ENCODE measurements around the gene PARD3B. TPM values are rescaled to one million over a fixed set of nuclear protein-coding genes. Genes with fewer than 3 reads are reported as not detected.

The PARD3B gene
- total RNA-seq, 1 experiment from 2014 or later: 7.6 TPM

GRCh38 chr2:205665791-205666190 lies 1120.5 kb downstream of the PARD3B start:
- H3K36me3 ChIP-seq (ENCODE audit: insufficient read depth, low read length, poor library complexity, severe bottlenecking): no peaks in the 10 kb centered on the region
- H3K4me1 ChIP-seq (ENCODE audit: insufficient read depth, low read length, poor library complexity, severe bottlenecking): peaks cover 3% of the 10 kb centered on the region
- BruUV-seq (replicated peaks): no TSS peak
- no peak for DNase-seq (ENCODE audit: low spot score)
- no peak overlapping the region for H3K27ac ChIP-seq (ENCODE audit: low read depth, low read length, poor library complexity, severe bottlenecking)
- POLR2A ChIA-PET (ENCODE audit: low non-redundant PET): no interaction called here
- no peaks in the 10 kb centered on the region for H3K27me3 ChIP-seq (replicated peaks; ENCODE audit: insufficient read depth, low read depth, low read length, poor library complexity)
- H3K9me3 ChIP-seq (ENCODE audit: low read depth, low read length, poor library complexity, severe bottlenecking): no peaks in the 10 kb centered on the region
- H3K4me3 ChIP-seq (ENCODE audit: low read depth, low read length, poor library complexity, severe bottlenecking): no peak overlapping the region
- no peak for TF ChIP-seq CTCF (conservative IDR thresholded peaks at IDR 0.05; ENCODE audit: low read depth, low read length)
- no peak for TF ChIP-seq EZH2 (IDR thresholded peaks at IDR 0.05; ENCODE audit: borderline replicate concordance, low read depth, low read length, poor library complexity, severe bottlenecking)
- intact Hi-C loops (cut with micrococcal nuclease; ENCODE audit: unreplicated experiment): no loop called here
- CTCF ChIA-PET: no interaction called here

Data from A673 (cell line).